GM23248 (cell line): ENCODE measurements around the gene FRMPD4.

Source experiments
- EZH2 ChIP-seq: fragments of 200-600 bp; sonication (generic); IDR thresholded peaks from 2 replicates; pipeline ENCODE4 v1.6.1; 2018; ENCODE audit warnings: antibody characterized with exemption, mild to moderate bottlenecking; ENCODE audit not compliant: insufficient read depth, poor library complexity, severe bottlenecking
- EZH2phosphoT487 ChIP-seq: fragments of 200-600 bp; sonication (generic); IDR thresholded peaks from 2 replicates; pipeline ENCODE4 v1.6.1; 2018; ENCODE audit warnings: antibody characterized with exemption, moderate library complexity, mild to moderate bottlenecking, low read depth; ENCODE audit not compliant: insufficient read depth

GRCh38 chrX:12426420-12426819, 288.1 kb downstream of the FRMPD4 start:
- TF ChIP-seq EZH2 (no peak), EZH2phosphoT487 (no peak)
